ENCODE measurements around the gene POLL.

The POLL gene

GRCh38 chr10:101567165-101568006 is 20.7 kb downstream of the POLL start:
- Histone ChIP-seq H3K36me3 (ENCODE audit: insufficient read depth, low read length) (no peaks in the 10 kb centered on the region), H3K4me3 (no peak overlapping the region), H3K27ac (no peak overlapping the region), H3K9me3 (ENCODE audit: low read depth, low read length) (no peaks in the 10 kb centered on the region), H3K9ac (ENCODE audit: insufficient read length) (no peak overlapping the region)
- no peak for DNase-seq (ENCODE audit: low read depth, low spot score)
- no peak for TF ChIP-seq FOXP2 (optimal IDR thresholded peaks at IDR 0.05; ENCODE audit: control extremely low read depth, extremely low read length, insufficient read depth)
- TF ChIP-seq POLR2AphosphoS5 (IDR thresholded peaks at IDR 0.05; ENCODE audit: borderline replicate concordance, low read depth, low read length): no peak
- no peak for TF ChIP-seq EZH2 (IDR thresholded peaks at IDR 0.05)

- no peaks in the 10 kb centered on the region for H3K36me3 ChIP-seq (ENCODE audit: insufficient read depth, low read length)
- no peak overlapping the region for H3K27ac ChIP-seq
- no peaks in the 10 kb centered on the region for H3K9me3 ChIP-seq (ENCODE audit: low read depth, low read length)
- no peak for TF ChIP-seq EZH2 (IDR thresholded peaks at IDR 0.05)
- no peak for TF ChIP-seq POLR2AphosphoS5 (IDR thresholded peaks at IDR 0.05; ENCODE audit: borderline replicate concordance, low read depth, low read length)
- TF ChIP-seq FOXP2 (optimal IDR thresholded peaks at IDR 0.05; ENCODE audit: control extremely low read depth, extremely low read length, insufficient read depth): no peak
- no peak overlapping the region for H3K9ac ChIP-seq (ENCODE audit: insufficient read length)
- no peak for DNase-seq (ENCODE audit: low read depth, low spot score)
- H3K4me3 ChIP-seq: no peak overlapping the region
Measured at GRCh38 chr10:101566333-101567164, 21.5 kb downstream of the POLL start.

- DNase-seq (ENCODE audit: low read depth, low spot score): no peak
- H3K4me3 ChIP-seq: no peak overlapping the region
Measured at GRCh38 chr10:101565936-101566332, 22.1 kb downstream of the POLL start.

GRCh38 chr10:101565370-101565900 is 22.6 kb downstream of the POLL start:
- no peak for DNase-seq (ENCODE audit: low read depth, low spot score)
- H3K9ac ChIP-seq (ENCODE audit: insufficient read length): no peak overlapping the region

More at GRCh38 chr10:101565936-101566332, 22.1 kb downstream of the POLL start:
- H3K36me3 ChIP-seq (ENCODE audit: insufficient read depth, low read length): no peaks in the 10 kb centered on the region
- H3K27ac ChIP-seq: no peak overlapping the region
- TF ChIP-seq FOXP2 (optimal IDR thresholded peaks at IDR 0.05; ENCODE audit: control extremely low read depth, extremely low read length, insufficient read depth): no peak
- no peak overlapping the region for H3K9ac ChIP-seq (ENCODE audit: insufficient read length)
- no peaks in the 10 kb centered on the region for H3K9me3 ChIP-seq (ENCODE audit: low read depth, low read length)

GRCh38 chr10:101564490-101564991 is 23.5 kb downstream of the POLL start:
- DNase-seq (ENCODE audit: low read depth, low spot score): no peak
- TF ChIP-seq FOXP2 (optimal IDR thresholded peaks at IDR 0.05; ENCODE audit: control extremely low read depth, extremely low read length, insufficient read depth) (no peak), EZH2 (IDR thresholded peaks at IDR 0.05) (no peak), POLR2AphosphoS5 (IDR thresholded peaks at IDR 0.05; ENCODE audit: borderline replicate concordance, low read depth, low read length) (no peak)
- Histone ChIP-seq H3K9ac (ENCODE audit: insufficient read length) (no peak overlapping the region), H3K4me3 (no peak overlapping the region), H3K9me3 (ENCODE audit: low read depth, low read length) (no peaks in the 10 kb centered on the region), H3K36me3 (ENCODE audit: insufficient read depth, low read length) (no peaks in the 10 kb centered on the region), H3K27ac (no peak overlapping the region)

More at GRCh38 chr10:101565370-101565900, 22.6 kb downstream of the POLL start:
- Histone ChIP-seq H3K9me3 (ENCODE audit: low read depth, low read length) (no peaks in the 10 kb centered on the region), H3K4me3 (no peak overlapping the region), H3K36me3 (ENCODE audit: insufficient read depth, low read length) (no peaks in the 10 kb centered on the region), H3K27ac (no peak overlapping the region)
- TF ChIP-seq POLR2AphosphoS5 (IDR thresholded peaks at IDR 0.05; ENCODE audit: borderline replicate concordance, low read depth, low read length) (no peak), EZH2 (IDR thresholded peaks at IDR 0.05) (no peak), FOXP2 (optimal IDR thresholded peaks at IDR 0.05; ENCODE audit: control extremely low read depth, extremely low read length, insufficient read depth) (no peak)

GRCh38 chr10:101563497-101564040 is 24.5 kb downstream of the POLL start:
- H3K36me3 ChIP-seq (ENCODE audit: insufficient read depth, low read length): no peaks in the 10 kb centered on the region
- TF ChIP-seq POLR2AphosphoS5 (IDR thresholded peaks at IDR 0.05; ENCODE audit: borderline replicate concordance, low read depth, low read length): no peak
- no peak for TF ChIP-seq FOXP2 (optimal IDR thresholded peaks at IDR 0.05; ENCODE audit: control extremely low read depth, extremely low read length, insufficient read depth)
- no peak for TF ChIP-seq EZH2 (IDR thresholded peaks at IDR 0.05)
- no peak overlapping the region for H3K4me3 ChIP-seq
- no peaks in the 10 kb centered on the region for H3K9me3 ChIP-seq (ENCODE audit: low read depth, low read length)
- no peak for DNase-seq (ENCODE audit: low read depth, low spot score)
- H3K9ac ChIP-seq (ENCODE audit: insufficient read length): no peak overlapping the region
- H3K27ac ChIP-seq: no peak overlapping the region

- Histone ChIP-seq H3K4me3 (no peak overlapping the region), H3K9ac (ENCODE audit: insufficient read length) (no peak overlapping the region), H3K9me3 (ENCODE audit: low read depth, low read length) (no peaks in the 10 kb centered on the region), H3K36me3 (ENCODE audit: insufficient read depth, low read length) (no peaks in the 10 kb centered on the region), H3K27ac (no peak overlapping the region)
- TF ChIP-seq FOXP2 (optimal IDR thresholded peaks at IDR 0.05; ENCODE audit: control extremely low read depth, extremely low read length, insufficient read depth) (no peak), EZH2 (IDR thresholded peaks at IDR 0.05) (no peak), POLR2AphosphoS5 (IDR thresholded peaks at IDR 0.05; ENCODE audit: borderline replicate concordance, low read depth, low read length) (no peak)
- no peak for DNase-seq (ENCODE audit: low read depth, low spot score)
Measured at GRCh38 chr10:101563007-101563406, 25.1 kb downstream of the POLL start.

- Histone ChIP-seq H3K27ac (no peak overlapping the region), H3K9me3 (ENCODE audit: low read depth, low read length) (no peaks in the 10 kb centered on the region), H3K9ac (ENCODE audit: insufficient read length) (no peak overlapping the region), H3K36me3 (ENCODE audit: insufficient read depth, low read length) (no peaks in the 10 kb centered on the region), H3K4me3 (no peak overlapping the region)
- DNase-seq (ENCODE audit: low read depth, low spot score): no peak
- TF ChIP-seq EZH2 (IDR thresholded peaks at IDR 0.05): no peak
- no peak for TF ChIP-seq FOXP2 (optimal IDR thresholded peaks at IDR 0.05; ENCODE audit: control extremely low read depth, extremely low read length, insufficient read depth)
- TF ChIP-seq POLR2AphosphoS5 (IDR thresholded peaks at IDR 0.05; ENCODE audit: borderline replicate concordance, low read depth, low read length): no peak
Measured at GRCh38 chr10:101562231-101562630, 25.8 kb downstream of the POLL start.
